GM18517 (cell line): ENCODE data around the gene NUDT19.
A peak's percentile ranks its signal among the peaks of the same experiment; 100 is the strongest.
"Not testable (repeated sequence)": the region's sequence is repeated elsewhere in the genome, so short reads cannot be mapped to it uniquely, and the experiment has no call there.

ENCODE experiments used
- ATAC-seq: cut with Tn5 transposase; IDR thresholded peaks from one replicate; pipeline ENCODE4 v1.9.1; 2021; ENCODE audit warnings: mild to moderate bottlenecking, moderate library complexity; ENCODE audit not compliant: unreplicated experiment

Gene NUDT19

GRCh38 chr19:32691291-32691951 is at the start of gene NUDT19:
Gene NUDT19 (plus strand): TSS chr19:32691821. CDS start chr19:32691961, 140 bp downstream.
- peak; percentile 80 for ATAC-seq

- no peak for ATAC-seq
Observed at GRCh38 chr19:32642771-32643170, 48.9 kb upstream of the NUDT19 start.

GRCh38 chr19:32646556-32646955 is 45.1 kb upstream of the NUDT19 start:
- ATAC-seq, result no peak

GRCh38 chr19:32647361-32647760 is 44.3 kb upstream of the NUDT19 start:
- ATAC-seq, result no peak

- ATAC-seq, result no peak
Observed at GRCh38 chr19:32649751-32650150, 41.9 kb upstream of the NUDT19 start.

- ATAC-seq, result no peak
Observed at GRCh38 chr19:32650671-32651070, 41.0 kb upstream of the NUDT19 start.

- ATAC-seq, result no peak
Observed at GRCh38 chr19:32651729-32652140, 39.9 kb upstream of the NUDT19 start.

- not testable (repeated sequence) for ATAC-seq
Observed at GRCh38 chr19:32652331-32652730, 39.3 kb upstream of the NUDT19 start.

GRCh38 chr19:32652894-32653598 is 38.6 kb upstream of the NUDT19 start:
- no peak for ATAC-seq

GRCh38 chr19:32653599-32653915 is 38.1 kb upstream of the NUDT19 start:
- no peak for ATAC-seq

GRCh38 chr19:32656379-32656778 is 35.2 kb upstream of the NUDT19 start:
- not testable (repeated sequence) for ATAC-seq

- ATAC-seq, result no peak
Observed at GRCh38 chr19:32658075-32658474, 33.5 kb upstream of the NUDT19 start.

GRCh38 chr19:32658527-32658926 is 33.1 kb upstream of the NUDT19 start:
- ATAC-seq, result no peak

- ATAC-seq, result no peak
Observed at GRCh38 chr19:32661318-32661717, 30.3 kb upstream of the NUDT19 start.

GRCh38 chr19:32662186-32662585 is 29.4 kb upstream of the NUDT19 start:
- ATAC-seq, result no peak

- ATAC-seq, result no peak
Observed at GRCh38 chr19:32666084-32666483, 25.5 kb upstream of the NUDT19 start.

- no peak for ATAC-seq
Observed at GRCh38 chr19:32669310-32669709, 22.3 kb upstream of the NUDT19 start.

GRCh38 chr19:32671883-32672593 is 19.6 kb upstream of the NUDT19 start:
- no peak for ATAC-seq

- ATAC-seq, result no peak
Observed at GRCh38 chr19:32672841-32673240, 18.8 kb upstream of the NUDT19 start.

- no peak for ATAC-seq
Observed at GRCh38 chr19:32673573-32673972, 18.0 kb upstream of the NUDT19 start.

- no peak for ATAC-seq
Observed at GRCh38 chr19:32674153-32674930, 17.3 kb upstream of the NUDT19 start.
